22Rv1 (cell line): Measurements from ENCODE around the gene CDYL.

Experiments used
- H3K27ac ChIP-seq: fragments of 450-650 bp; 2 replicates; pipeline ENCODE4 v1.5.1; 2017
- ZFX ChIP-seq: fragments of 450-650 bp; IDR thresholded peaks from 2 replicates; pipeline ENCODE4 v1.6.1; 2017; ENCODE audit warnings: antibody characterized with exemption, borderline replicate concordance
- TF ChIP-seq, protein P1 (sequence below): fragments of 450-650 bp; IDR thresholded peaks from 2 replicates; pipeline ENCODE4 v1.5.1; 2017; ENCODE audit warnings: mild to moderate bottlenecking

Gene CDYL

GRCh38 chr6:4930025-4930691 lies 154.0 kb downstream of the CDYL start:
- TF ChIP-seq, protein P1, sequence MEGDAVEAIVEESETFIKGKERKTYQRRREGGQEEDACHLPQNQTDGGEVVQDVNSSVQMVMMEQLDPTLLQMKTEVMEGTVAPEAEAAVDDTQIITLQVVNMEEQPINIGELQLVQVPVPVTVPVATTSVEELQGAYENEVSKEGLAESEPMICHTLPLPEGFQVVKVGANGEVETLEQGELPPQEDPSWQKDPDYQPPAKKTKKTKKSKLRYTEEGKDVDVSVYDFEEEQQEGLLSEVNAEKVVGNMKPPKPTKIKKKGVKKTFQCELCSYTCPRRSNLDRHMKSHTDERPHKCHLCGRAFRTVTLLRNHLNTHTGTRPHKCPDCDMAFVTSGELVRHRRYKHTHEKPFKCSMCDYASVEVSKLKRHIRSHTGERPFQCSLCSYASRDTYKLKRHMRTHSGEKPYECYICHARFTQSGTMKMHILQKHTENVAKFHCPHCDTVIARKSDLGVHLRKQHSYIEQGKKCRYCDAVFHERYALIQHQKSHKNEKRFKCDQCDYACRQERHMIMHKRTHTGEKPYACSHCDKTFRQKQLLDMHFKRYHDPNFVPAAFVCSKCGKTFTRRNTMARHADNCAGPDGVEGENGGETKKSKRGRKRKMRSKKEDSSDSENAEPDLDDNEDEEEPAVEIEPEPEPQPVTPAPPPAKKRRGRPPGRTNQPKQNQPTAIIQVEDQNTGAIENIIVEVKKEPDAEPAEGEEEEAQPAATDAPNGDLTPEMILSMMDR = no peak
- no peak for TF ChIP-seq ZFX

DNA sequence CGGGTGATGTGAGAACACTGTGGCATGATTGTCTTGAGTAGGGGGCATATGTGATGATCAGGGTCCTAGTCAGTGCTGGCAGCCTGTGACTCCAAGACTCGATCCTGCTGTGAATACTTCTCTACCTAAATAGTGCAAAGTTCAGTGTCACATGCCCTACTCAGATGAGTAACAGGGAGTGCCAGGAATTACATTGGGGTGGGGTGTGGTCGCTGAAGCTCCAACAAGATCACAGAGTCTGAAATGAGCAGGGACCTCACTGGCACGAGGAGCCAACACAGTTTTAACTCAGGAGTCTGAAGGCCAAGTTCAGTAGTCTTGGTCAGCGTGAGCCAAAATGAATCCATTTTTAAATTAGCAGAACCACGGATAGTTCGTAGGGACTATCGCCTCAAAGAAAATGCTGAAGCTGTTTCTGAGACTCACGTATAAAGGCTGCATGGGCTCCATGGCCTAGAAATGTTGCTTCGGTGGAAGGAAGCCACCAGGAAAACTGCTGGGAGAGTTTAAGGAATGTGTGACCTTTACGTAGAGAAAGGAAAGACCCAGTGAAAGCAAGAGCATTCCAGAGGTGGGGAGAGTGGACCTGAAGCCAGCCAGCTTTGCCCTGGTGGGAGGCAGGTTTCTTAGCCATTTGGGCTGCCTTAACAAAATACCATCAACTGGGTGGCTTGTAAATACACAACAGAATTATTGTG lies 155.5 kb downstream of the CDYL start:
- TF ChIP-seq ZFX = no peak
- no peak overlapping the region for H3K27ac ChIP-seq

More at GRCh38 chr6:4930025-4930691, 154.0 kb downstream of the CDYL start:
- no peak overlapping the region for H3K27ac ChIP-seq

DNA sequence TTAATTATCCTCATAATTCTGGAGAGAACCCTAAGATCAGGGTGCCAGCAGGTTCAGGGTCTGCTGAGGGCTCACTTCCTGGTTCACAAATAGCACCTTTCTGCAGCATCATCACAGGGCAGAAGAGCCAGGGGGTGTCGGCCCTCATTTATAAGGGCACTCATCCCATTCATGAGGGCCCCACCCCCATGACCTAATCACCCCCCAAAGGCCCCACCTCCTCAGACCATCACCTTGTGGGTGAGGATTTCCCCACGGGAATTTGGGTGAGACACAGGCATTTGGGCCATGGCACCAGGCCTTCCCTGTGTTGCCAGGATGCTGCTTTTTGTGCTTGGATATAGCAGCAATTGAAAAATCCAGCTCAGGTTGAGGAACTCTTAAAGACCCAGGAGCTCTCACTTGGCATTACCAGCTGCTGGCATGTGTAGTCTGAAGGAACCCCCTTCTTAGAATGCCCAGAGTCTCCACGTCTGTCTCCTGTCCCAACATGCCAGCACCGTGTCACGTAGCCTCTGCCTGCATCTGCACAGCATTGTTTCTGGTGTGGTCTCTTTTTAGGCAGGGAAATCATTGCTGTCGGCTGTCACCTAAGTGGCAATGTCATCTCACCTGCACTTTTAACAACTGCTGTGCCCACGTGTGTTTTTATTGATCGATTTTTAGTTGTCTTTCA lies 156.2 kb downstream of the CDYL start:
- TF ChIP-seq, protein P1 = no peak
- no peak for TF ChIP-seq ZFX
- H3K27ac ChIP-seq = no peak overlapping the region

DNA sequence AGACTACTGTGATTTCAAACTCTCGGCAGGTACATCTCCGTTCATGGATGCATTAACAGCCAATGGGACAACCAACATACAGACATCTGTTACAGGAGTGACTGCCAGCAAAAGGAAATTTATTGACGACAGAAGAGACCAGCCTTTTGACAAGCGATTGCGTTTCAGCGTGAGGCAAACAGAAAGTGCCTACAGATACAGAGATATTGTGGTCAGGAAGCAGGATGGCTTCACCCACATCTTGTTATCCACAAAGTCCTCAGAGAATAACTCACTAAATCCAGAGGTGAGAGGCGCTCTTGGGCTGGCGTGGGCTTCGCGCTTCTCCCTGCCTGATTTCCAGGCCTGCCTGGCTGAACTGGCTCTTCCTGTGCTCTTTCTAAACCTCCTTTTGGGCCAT lies 159.3 kb downstream of the CDYL start:
- no peak for TF ChIP-seq ZFX
- TF ChIP-seq, protein P1 = no peak
- no peak overlapping the region for H3K27ac ChIP-seq

- TF ChIP-seq, protein P1 = no peak
- no peak for TF ChIP-seq ZFX
- H3K27ac ChIP-seq = no peak overlapping the region
Observed at GRCh38 chr6:4935975-4936680, 159.9 kb downstream of the CDYL start.

DNA sequence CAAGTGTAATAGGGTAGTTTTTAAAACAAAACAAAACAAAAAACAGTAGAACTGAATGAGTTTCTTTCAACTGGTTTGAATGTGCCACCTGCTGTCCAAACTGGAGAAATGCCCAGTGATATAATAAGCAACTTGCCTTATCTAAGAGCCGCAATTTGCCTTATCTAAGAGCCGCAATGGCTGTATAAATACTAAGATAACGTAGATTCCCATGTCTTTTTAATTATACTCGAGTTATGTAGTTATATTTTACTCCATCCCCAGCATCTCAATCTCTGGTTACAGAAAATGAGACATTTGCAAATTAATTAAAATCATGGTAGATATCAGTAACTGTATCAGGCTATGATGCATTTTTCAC lies 160.5 kb downstream of the CDYL start:
- H3K27ac ChIP-seq = no peak overlapping the region
- no peak for TF ChIP-seq ZFX
- TF ChIP-seq, protein P1 = peak; percentile 70

DNA sequence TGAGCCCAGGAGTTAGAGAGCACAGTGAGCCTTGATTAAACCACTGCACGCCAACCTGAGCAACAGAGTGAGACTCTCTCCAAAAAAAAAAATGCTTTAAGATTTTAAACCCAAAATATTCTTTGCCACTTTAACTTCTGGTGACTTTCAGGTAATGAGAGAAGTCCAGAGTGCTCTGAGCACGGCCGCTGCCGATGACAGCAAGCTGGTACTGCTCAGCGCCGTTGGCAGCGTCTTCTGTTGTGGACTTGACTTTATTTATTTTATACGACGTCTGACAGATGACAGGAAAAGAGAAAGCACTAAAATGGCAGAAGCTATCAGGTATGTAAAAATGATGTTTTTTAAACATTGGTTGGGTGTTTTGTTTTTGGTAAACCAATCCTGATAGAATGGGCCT lies 161.2 kb downstream of the CDYL start:
- no peak overlapping the region for H3K27ac ChIP-seq
- TF ChIP-seq ZFX = no peak
- TF ChIP-seq, protein P1 = no peak
